Stomach (tissue), 9 donors: ENCODE results near the gene ZDHHC13. TPM values are rescaled to one million over a fixed set of nuclear protein-coding genes. Genes with fewer than 3 reads are reported as not detected.

Experiments
- DNase-seq, 2 donors: peaks; one replicate each; pipeline versions ENCODE4 v3.0.0 to v3.0.0-alpha.2; 2013 to 2019
- H3K27ac ChIP-seq, 5 donors: fragments of 200-600 bp in 4 of 5; sonication (generic) in 4 of 5; one replicate each; pipeline ENCODE4 v1.5.1; 2013 to 2019; ENCODE audit warnings: mild to moderate bottlenecking in 1 of 5, moderate library complexity in 1 of 5
- H3K27me3 ChIP-seq, 3 donors: fragments of 200-600 bp; sonication (generic); one replicate each; pipeline ENCODE4 v1.5.1; 2017 to 2019; ENCODE audit warnings: mixed run types in 1 of 3
- H3K36me3 ChIP-seq, 4 donors: fragments of 200-600 bp; sonication (generic); 1 replicate in 3 of 4; 2 replicates in 1 of 4; pipeline ENCODE4 v1.5.1; 2016 to 2019
- H3K4me1 ChIP-seq, 4 donors: fragments of 200-600 bp; sonication (generic); one replicate each; pipeline ENCODE4 v1.5.1; 2016 to 2019
- H3K4me3 ChIP-seq, 4 donors: fragments of 200-600 bp; sonication (generic) in 3 of 4; one replicate each; pipeline ENCODE4 v1.5.1; 2016 to 2019; ENCODE audit warnings: mild to moderate bottlenecking in 1 of 4
- H3K9me3 ChIP-seq, 4 donors: fragments of 200-600 bp; sonication (generic); one replicate each; pipeline ENCODE4 v1.5.1; 2016 to 2019
- EP300 ChIP-seq: sonication (generic); formaldehyde crosslinking; IDR thresholded peaks from one replicate; pipeline ENCODE4 v1.6.1; 2017; ENCODE audit warnings: antibody characterized with exemption
- POLR2A ChIP-seq, 4 donors: fragments of 450-650 bp; IDR thresholded peaks; one replicate each; pipeline ENCODE4 v1.6.1; 2016; ENCODE audit warnings: antibody characterized with exemption in 4 of 4, control low read depth in 2 of 4, mild to moderate bottlenecking in 1 of 4, moderate library complexity in 1 of 4
- POLR2AphosphoS5 ChIP-seq, 3 donors: sonication (generic); formaldehyde crosslinking; IDR thresholded peaks; one replicate each; pipeline ENCODE4 v1.6.1; 2016; ENCODE audit warnings: antibody characterized with exemption in 3 of 3
- WGBS, 5 donors: extraction: QIAGEN DNeasy Blood & Tissue Kit in 3 of 5; methylation state at CpG; one replicate each; pipeline versions ENCODE4 v1.1.5 to v1.1.7; 2013 to 2018; 5-methylcytosine and 5-hydroxymethylcytosine counted together
- intact Hi-C: fragments of 100-400 bp; cut with DNase I; formaldehyde crosslinking; loops from one replicate; pipeline ENCODE4 v1.15.1; 2023; ENCODE audit warnings: low total_unique reads
- polyA plus RNA-seq, 3 donors: library from polyadenylated mRNA; stranded (reverse); fragments of 200-250 nt; gene quantifications; one replicate each; pipeline ENCODE4 v1.2.3, GENCODE V29; 2013
- total RNA-seq, 5 donors: library from RNA; depleted of rRNA; stranded (reverse); fragments of >200 nt; gene quantifications; one replicate each; pipeline versions ENCODE4 v1.1.0 to v1.2.3, GENCODE V29; 2014 to 2016
- TF ChIP-seq, protein P1 (sequence below), 7 experiments: fragments of 450-650 bp in 4 of 7; fragments of 200-600 bp in 3 of 7; sonication (generic) in 3 of 7; IDR thresholded peaks; one replicate each; pipeline ENCODE4 v1.5.1; 2016 to 2019; ENCODE audit warnings: antibody characterized with exemption in 7 of 7, control low read depth in 2 of 7, mild to moderate bottlenecking in 1 of 7
- donor health status: healthy with polysubstance abuse.
- donor health status: Bipolar disorder and iron deficiency.
- donor health status: healthy.

Gene ZDHHC13
- total and polyA plus RNA-seq, 8 donors, result 5.5 to 43.9 (median 19.5) TPM

DNA sequence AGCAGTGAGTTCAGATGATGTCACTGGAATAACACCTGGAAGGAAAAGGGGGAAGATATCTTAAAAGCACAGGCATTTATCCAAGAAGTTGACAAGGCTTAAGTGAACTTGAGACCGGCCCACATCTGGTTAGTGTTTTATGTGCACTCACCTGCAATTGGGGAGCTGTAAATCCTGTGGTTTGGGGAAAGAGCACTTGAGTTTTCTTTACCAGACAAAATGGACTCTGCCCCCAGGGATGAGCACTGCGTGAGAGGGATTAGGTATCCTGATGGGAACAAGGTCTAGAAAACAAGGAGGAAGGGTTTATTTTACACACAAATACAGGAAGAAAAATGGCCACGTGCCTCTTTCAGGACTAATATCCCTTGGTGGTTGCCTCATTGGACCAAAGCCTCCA is 108.6 kb downstream of the ZDHHC13 start:
- Histone ChIP-seq H3K4me3 (no peak overlapping the region), H3K9me3 (no peaks in the 10 kb centered on the region), H3K27ac (no peak overlapping the region), H3K27me3 (no peaks in the 10 kb centered on the region), H3K36me3 (peaks cover 0 to 19% (median 0%) of the 10 kb centered on the region in 4 donors), H3K4me1 (peaks cover 0 to 10% (median 7%) of the 10 kb centered on the region in 4 donors)
- TF ChIP-seq POLR2AphosphoS5 (IDR thresholded peaks at IDR 0.05) (no peak), EP300 (no peak), POLR2A (IDR thresholded peaks at IDR 0.05) (no peak)
- TF ChIP-seq, protein P1, sequence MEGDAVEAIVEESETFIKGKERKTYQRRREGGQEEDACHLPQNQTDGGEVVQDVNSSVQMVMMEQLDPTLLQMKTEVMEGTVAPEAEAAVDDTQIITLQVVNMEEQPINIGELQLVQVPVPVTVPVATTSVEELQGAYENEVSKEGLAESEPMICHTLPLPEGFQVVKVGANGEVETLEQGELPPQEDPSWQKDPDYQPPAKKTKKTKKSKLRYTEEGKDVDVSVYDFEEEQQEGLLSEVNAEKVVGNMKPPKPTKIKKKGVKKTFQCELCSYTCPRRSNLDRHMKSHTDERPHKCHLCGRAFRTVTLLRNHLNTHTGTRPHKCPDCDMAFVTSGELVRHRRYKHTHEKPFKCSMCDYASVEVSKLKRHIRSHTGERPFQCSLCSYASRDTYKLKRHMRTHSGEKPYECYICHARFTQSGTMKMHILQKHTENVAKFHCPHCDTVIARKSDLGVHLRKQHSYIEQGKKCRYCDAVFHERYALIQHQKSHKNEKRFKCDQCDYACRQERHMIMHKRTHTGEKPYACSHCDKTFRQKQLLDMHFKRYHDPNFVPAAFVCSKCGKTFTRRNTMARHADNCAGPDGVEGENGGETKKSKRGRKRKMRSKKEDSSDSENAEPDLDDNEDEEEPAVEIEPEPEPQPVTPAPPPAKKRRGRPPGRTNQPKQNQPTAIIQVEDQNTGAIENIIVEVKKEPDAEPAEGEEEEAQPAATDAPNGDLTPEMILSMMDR (IDR thresholded peaks at IDR 0.05), result no peak
- 90 to 97% (median 94%) methylated on average over 3 of the region's 3 CpGs for WGBS, 5 donors
- intact Hi-C loops, result no loop called here
- no peak for DNase-seq

Other genes with a start within 250 kb of the ZDHHC13 start
- gene MRGPRX1, start 177.8 kb upstream of the ZDHHC13 start, total RNA-seq, result not detected
- gene MRGPRX1, start 177.8 kb upstream of the ZDHHC13 start, polyA plus RNA-seq, result not detected
- not detected for gene MRGPRX2, start 56.5 kb upstream of the ZDHHC13 start, total RNA-seq
- not detected for gene MRGPRX2, start 56.5 kb upstream of the ZDHHC13 start, polyA plus RNA-seq
- gene CSRP3, start 84.8 kb downstream of the ZDHHC13 start, total RNA-seq, result not detected
- 1 to 10 TPM in 1 of 3 donors, under 1 TPM in 2; 0.15 to 1.7 (median 0.31) TPM for gene CSRP3, start 84.8 kb downstream of the ZDHHC13 start, polyA plus RNA-seq
- gene E2F8, start 123.8 kb downstream of the ZDHHC13 start, total RNA-seq, result 10 to 100 TPM in 1 of 5 donors, 1 to 10 TPM in 3, under 1 TPM in 1; 0.89 to 13.0 (median 8.4) TPM
- gene E2F8, start 123.8 kb downstream of the ZDHHC13 start, polyA plus RNA-seq, result 1 to 10 TPM in 2 of 3 donors, under 1 TPM in 1; 0.92 to 2.7 (median 1.8) TPM